ENCODE data around the gene SLC6A11. TPM values are rescaled to one million over a fixed set of nuclear protein-coding genes. Genes with fewer than 3 reads are reported as not detected.
A peak's percentile ranks its signal among the peaks of the same experiment; 100 is the strongest.

Gene SLC6A11
- total and polyA plus RNA-seq, 2 of the 8 experiments (the other 6 are each of a cell fraction or from before 2014, with no cell fraction given) = 0.78 to 1.5 TPM

DNA sequence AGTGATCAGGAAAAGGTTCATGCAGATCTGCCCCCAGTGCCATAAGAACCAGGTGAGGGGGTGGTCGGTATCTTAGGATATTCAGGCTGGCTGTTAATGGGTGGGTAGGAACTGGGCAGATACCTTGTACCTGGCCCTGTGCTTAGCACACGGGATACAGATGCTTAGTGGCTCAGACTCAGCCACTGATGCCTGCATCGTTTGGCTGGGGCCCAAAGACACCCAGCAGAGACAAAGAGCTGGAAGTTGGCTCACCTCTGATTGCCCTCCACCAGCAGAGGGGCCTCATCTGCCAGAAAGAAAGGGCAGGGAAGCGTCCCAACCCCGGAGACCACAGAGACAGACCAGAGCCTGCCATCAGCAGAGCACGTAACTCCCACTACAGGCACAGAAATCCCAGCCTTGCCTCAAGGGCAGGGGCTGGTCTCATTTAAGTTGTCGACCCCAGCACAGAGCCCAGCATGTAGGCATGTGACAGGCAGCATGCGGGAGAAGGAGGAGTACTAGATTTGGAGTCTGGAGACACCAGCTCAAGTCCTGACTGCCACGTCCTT is 112.5 kb downstream of the SLC6A11 start:
- POLR2A ChIA-PET (ENCODE audit: partially characterized antibody) = no interaction called here

More for the DNA sequence above, 112.5 kb downstream of the SLC6A11 start:
- H4K5ac ChIP-seq (ENCODE audit: insufficient read length, low read depth, low read length) = no peak overlapping the region
- no peak overlapping the region for H3K9ac ChIP-seq (replicated peaks in 1 of 4; ENCODE audit: extremely low read depth in 1 of 4, low read depth in 3 of 4, low read length in 3 of 4)
- H3K79me2 ChIP-seq (ENCODE audit: control insufficient read depth in 1 of 2, insufficient read depth in 2 of 2, low read length in 2 of 2) = no peaks in the 10 kb centered on the region
- H3K4me2 ChIP-seq (ENCODE audit: insufficient read depth in 1 of 2, low read depth in 2 of 2, low read length in 2 of 2) = no peak overlapping the region
- no peaks in the 10 kb centered on the region; a peak in 1 of 7 replicates for H3K4me1 ChIP-seq (replicated peaks in 1 of 4; ENCODE audit: control insufficient read depth in 3 of 4, insufficient read depth in 4 of 4, low read length in 3 of 4)
- H2BK12ac ChIP-seq (ENCODE audit: low read depth, low read length) = no peak overlapping the region
- DNase-seq (ENCODE audit: low read depth in 1 of 2, low spot score in 2 of 2) (peak in 1 of 2 experiments; percentile 13), FAIRE-seq (no peak)
- H3K4ac ChIP-seq (replicated peaks; ENCODE audit: insufficient read length, low read depth, low read length) = no peak overlapping the region
- H3K56ac ChIP-seq (replicated peaks; ENCODE audit: insufficient read length, low read depth, low read length) = no peak overlapping the region
- H4K20me1 ChIP-seq (replicated peaks in 1 of 2; ENCODE audit: control insufficient read depth in 1 of 2, insufficient read depth in 2 of 2, low read length in 2 of 2) = no peaks in the 10 kb centered on the region
- H2BK15ac ChIP-seq (ENCODE audit: low read length) = no peak overlapping the region
- TF ChIP-seq KDM4A (IDR thresholded peaks at IDR 0.05; ENCODE audit: low read depth, low read length, severe bottlenecking) = no peak
- TF ChIP-seq, protein P1, sequence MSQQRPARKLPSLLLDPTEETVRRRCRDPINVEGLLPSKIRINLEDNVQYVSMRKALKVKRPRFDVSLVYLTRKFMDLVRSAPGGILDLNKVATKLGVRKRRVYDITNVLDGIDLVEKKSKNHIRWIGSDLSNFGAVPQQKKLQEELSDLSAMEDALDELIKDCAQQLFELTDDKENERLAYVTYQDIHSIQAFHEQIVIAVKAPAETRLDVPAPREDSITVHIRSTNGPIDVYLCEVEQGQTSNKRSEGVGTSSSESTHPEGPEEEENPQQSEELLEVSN (IDR thresholded peaks at IDR 0.05) = no peak
- no peak overlapping the region for H3K18ac ChIP-seq (ENCODE audit: extremely low read depth, low read length)
- no peaks in the 10 kb centered on the region for H3K36me3 ChIP-seq (ENCODE audit: control insufficient read depth in 2 of 4, insufficient read depth in 4 of 4, low read length in 3 of 4)
- H3K4me3 ChIP-seq (ENCODE audit: extremely low read depth in 1 of 4, insufficient read depth in 2 of 4, low read depth in 3 of 4, low read length in 4 of 4) = no peak overlapping the region
- no peak overlapping the region for H3K23ac ChIP-seq (ENCODE audit: insufficient read length)
- H4K91ac ChIP-seq (replicated peaks; ENCODE audit: insufficient read length, low read length) = no peak overlapping the region
- no peaks in the 10 kb centered on the region for H3K27me3 ChIP-seq (replicated peaks in 1 of 4; ENCODE audit: control insufficient read depth in 3 of 4, extremely low read depth in 1 of 4, insufficient read depth in 3 of 4, low read length in 3 of 4)
- no peak overlapping the region for H2AK5ac ChIP-seq (ENCODE audit: low read depth, low read length)
- H3K14ac ChIP-seq (ENCODE audit: insufficient read length) = no peak overlapping the region
- 82% methylated on average over 9 of the region's 9 CpGs; no CpG with 5 or more reads in 1 of the 2 experiments for WGBS, 2 experiments (ENCODE audit: extremely low coverage in 1 of 2, insufficient coverage in 1 of 2, insufficient read length in 1 of 2, insufficient replicate concordance in 2 of 2, low coverage in 1 of 2, low lambda C conversion rate in 2 of 2, missing lambda C conversion rate in 1 of 2)
- H2BK120ac ChIP-seq (replicated peaks; ENCODE audit: low read depth, low read length) = no peak overlapping the region
- H4K8ac ChIP-seq (ENCODE audit: extremely low read depth, insufficient read depth, low read length) = no peak overlapping the region
- no peaks in the 10 kb centered on the region for H3K23me2 ChIP-seq (ENCODE audit: low read depth, low read length)
- no peak overlapping the region for H3K27ac ChIP-seq (ENCODE audit: low read depth, low read length)
- no peaks in the 10 kb centered on the region; the same call in 1 of the 2 replicates for H3K79me1 ChIP-seq (ENCODE audit: low read depth, low read length)
- CTCF ChIA-PET (ENCODE audit: partially characterized antibody) = interaction anchor here (1.0 to 3.8 kb wide), 8 partner anchors 11 to 159 kb away, joined by 3 to 26 read pairs (median 4); no protein-coding TSS in a partner anchor
- no peak overlapping the region for H2BK20ac ChIP-seq (ENCODE audit: low read length)
- H3K9me3 ChIP-seq (ENCODE audit: insufficient read depth in 2 of 2, low read depth in 1 of 2, low read length in 1 of 2) = no peaks in the 10 kb centered on the region
- H2AFZ ChIP-seq (ENCODE audit: low read length) = no peak overlapping the region
- H2BK5ac ChIP-seq (ENCODE audit: low read depth, low read length) = no peak overlapping the region

All from H1 (cell line).